ENCODE data around the gene CLCNKA.
"Not testable (repeated sequence)": the region's sequence is repeated elsewhere in the genome, so short reads cannot be mapped to it uniquely, and the experiment has no call there.

CLCNKA gene

GRCh38 chr1:16021681-16022080 is at the start of gene CLCNKA:
Gene CLCNKA (plus strand): TSS chr1:16022036. CDS start chr1:16022620, 584 bp downstream.
- no peak for DNase-seq (ENCODE audit: low read depth in 2 of 2)

GRCh38 chr1:15972409-15972808 is 49.4 kb upstream of the CLCNKA start:
- no peak for DNase-seq (ENCODE audit: low read depth in 2 of 2)

- no peak for DNase-seq (ENCODE audit: low read depth in 2 of 2)
Observed at GRCh38 chr1:15973772-15974171, 48.1 kb upstream of the CLCNKA start.

- DNase-seq (ENCODE audit: low read depth in 2 of 2), result no peak
Observed at GRCh38 chr1:15974855-15975254, 47.0 kb upstream of the CLCNKA start.

- peak in 1 of 2 donors; percentile 61 for DNase-seq (ENCODE audit: low read depth in 2 of 2)
Observed at GRCh38 chr1:15975358-15975804, 46.5 kb upstream of the CLCNKA start.

GRCh38 chr1:15975805-15976680 is 45.8 kb upstream of the CLCNKA start, which contains the start of gene ZBTB17:
Gene ZBTB17 (minus strand): TSS chr1:15976101. CDS start chr1:15948495, 27,606 bp downstream.
- peak; percentile 90 to 91 for DNase-seq (ENCODE audit: low read depth in 2 of 2)

GRCh38 chr1:15977947-15978346 is 43.9 kb upstream of the CLCNKA start:
- not testable (repeated sequence) for DNase-seq (ENCODE audit: low read depth in 2 of 2)

GRCh38 chr1:15981679-15982078 is 40.2 kb upstream of the CLCNKA start:
- no peak for DNase-seq (ENCODE audit: low read depth in 2 of 2)

- no peak for DNase-seq (ENCODE audit: low read depth in 2 of 2)
Observed at GRCh38 chr1:15983275-15983674, 38.6 kb upstream of the CLCNKA start.

- no peak for DNase-seq (ENCODE audit: low read depth in 2 of 2)
Observed at GRCh38 chr1:15985611-15986297, 36.1 kb upstream of the CLCNKA start.

GRCh38 chr1:15988856-15989736 is 32.7 kb upstream of the CLCNKA start:
- no peak for DNase-seq (ENCODE audit: low read depth in 2 of 2)

- DNase-seq (ENCODE audit: low read depth in 2 of 2), result no peak
Observed at GRCh38 chr1:15989776-15990175, 32.1 kb upstream of the CLCNKA start.

- DNase-seq (ENCODE audit: low read depth in 2 of 2), result no peak
Observed at GRCh38 chr1:15991427-15992186, 30.2 kb upstream of the CLCNKA start.

GRCh38 chr1:15992187-15992553 is 29.7 kb upstream of the CLCNKA start:
- no peak for DNase-seq (ENCODE audit: low read depth in 2 of 2)

GRCh38 chr1:15992582-15993500 is 29.0 kb upstream of the CLCNKA start:
- no peak for DNase-seq (ENCODE audit: low read depth in 2 of 2)

GRCh38 chr1:15993666-15994065 is 28.2 kb upstream of the CLCNKA start:
- DNase-seq (ENCODE audit: low read depth in 2 of 2), result no peak

GRCh38 chr1:15994081-15994480 is 27.8 kb upstream of the CLCNKA start:
- no peak for DNase-seq (ENCODE audit: low read depth in 2 of 2)

GRCh38 chr1:15994590-15995351 is 27.1 kb upstream of the CLCNKA start:
- DNase-seq (ENCODE audit: low read depth in 2 of 2), result peak in 1 of 2 donors; percentile 25

GRCh38 chr1:15997076-15997585 is 24.7 kb upstream of the CLCNKA start:
- DNase-seq (ENCODE audit: low read depth in 2 of 2), result no peak

Measured in stimulated activated CD4-positive, alpha-beta T cell treated with anti-CD3 and anti-CD28 coated beads, Interleukin-1b, Interleukin-23, amount 100 ng/mL, for 1 hour (primary cell).